Measurements from ENCODE around the gene TNFRSF19. TPM values are rescaled to one million over a fixed set of nuclear protein-coding genes. Genes with fewer than 3 reads are reported as not detected.

Gene TNFRSF19
- total RNA-seq, 1 donor from 2014 or later, result 19.0 TPM

GRCh38 chr13:23685416-23685815 lies 115.2 kb downstream of the TNFRSF19 start:
- H3K4me1 Mint-ChIP-seq (ENCODE audit: low read depth), result no peaks in the 10 kb centered on the region
- no peak overlapping the region for H3K27ac Mint-ChIP-seq
- TF ChIP-seq, protein P1, sequence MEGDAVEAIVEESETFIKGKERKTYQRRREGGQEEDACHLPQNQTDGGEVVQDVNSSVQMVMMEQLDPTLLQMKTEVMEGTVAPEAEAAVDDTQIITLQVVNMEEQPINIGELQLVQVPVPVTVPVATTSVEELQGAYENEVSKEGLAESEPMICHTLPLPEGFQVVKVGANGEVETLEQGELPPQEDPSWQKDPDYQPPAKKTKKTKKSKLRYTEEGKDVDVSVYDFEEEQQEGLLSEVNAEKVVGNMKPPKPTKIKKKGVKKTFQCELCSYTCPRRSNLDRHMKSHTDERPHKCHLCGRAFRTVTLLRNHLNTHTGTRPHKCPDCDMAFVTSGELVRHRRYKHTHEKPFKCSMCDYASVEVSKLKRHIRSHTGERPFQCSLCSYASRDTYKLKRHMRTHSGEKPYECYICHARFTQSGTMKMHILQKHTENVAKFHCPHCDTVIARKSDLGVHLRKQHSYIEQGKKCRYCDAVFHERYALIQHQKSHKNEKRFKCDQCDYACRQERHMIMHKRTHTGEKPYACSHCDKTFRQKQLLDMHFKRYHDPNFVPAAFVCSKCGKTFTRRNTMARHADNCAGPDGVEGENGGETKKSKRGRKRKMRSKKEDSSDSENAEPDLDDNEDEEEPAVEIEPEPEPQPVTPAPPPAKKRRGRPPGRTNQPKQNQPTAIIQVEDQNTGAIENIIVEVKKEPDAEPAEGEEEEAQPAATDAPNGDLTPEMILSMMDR (IDR thresholded peaks at IDR 0.05; ENCODE audit: unreplicated experiment), result no peak
- no peak overlapping the region for H3K4me3 Mint-ChIP-seq (ENCODE audit: low read depth)
- H3K36me3 Mint-ChIP-seq (ENCODE audit: insufficient read depth), result peaks cover 2% of the 10 kb centered on the region
- peaks cover 7% of the 10 kb centered on the region for H3K27me3 Mint-ChIP-seq
- peaks cover 13% of the 10 kb centered on the region for H3K9me3 Mint-ChIP-seq (ENCODE audit: low read depth)
- no peak for DNase-seq (ENCODE audit: low spot score, unreplicated experiment)

GRCh38 chr13:23686948-23687347 lies 116.7 kb downstream of the TNFRSF19 start:
- Mint-ChIP-seq H3K4me1 (ENCODE audit: low read depth) (no peaks in the 10 kb centered on the region), H3K27me3 (peaks cover 7% of the 10 kb centered on the region), H3K27ac (no peak overlapping the region), H3K4me3 (ENCODE audit: low read depth) (no peak overlapping the region), H3K9me3 (ENCODE audit: low read depth) (peaks cover 13% of the 10 kb centered on the region), H3K36me3 (ENCODE audit: insufficient read depth) (peaks cover 2% of the 10 kb centered on the region)
- TF ChIP-seq, protein P1 (IDR thresholded peaks at IDR 0.05; ENCODE audit: unreplicated experiment), result no peak
- no peak for DNase-seq (ENCODE audit: low spot score, unreplicated experiment)

DNA sequence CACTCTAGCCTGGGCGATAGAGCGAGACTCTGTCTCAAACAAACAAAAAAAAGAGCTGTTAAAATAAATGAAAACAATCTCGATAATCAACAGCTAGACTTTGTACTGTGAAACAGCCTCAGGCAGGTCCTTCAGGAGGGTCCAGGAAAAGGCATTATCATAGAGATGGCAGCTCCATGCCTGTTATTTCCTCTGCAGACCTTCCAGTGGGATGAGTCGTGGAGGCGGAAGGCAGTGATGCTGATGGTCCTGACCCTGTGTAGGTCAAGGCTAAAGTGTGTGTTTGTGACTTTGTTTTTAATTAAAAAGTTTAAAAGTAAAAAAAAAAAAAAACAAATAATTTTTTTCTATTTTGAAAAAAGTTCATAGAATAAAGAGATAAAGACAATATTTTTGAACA lies 117.4 kb downstream of the TNFRSF19 start:
- Mint-ChIP-seq H3K27ac (no peak overlapping the region), H3K36me3 (ENCODE audit: insufficient read depth) (peaks cover 2% of the 10 kb centered on the region), H3K4me3 (ENCODE audit: low read depth) (no peak overlapping the region), H3K4me1 (ENCODE audit: low read depth) (peaks cover under 1% of the 10 kb centered on the region), H3K27me3 (peaks cover 8% of the 10 kb centered on the region), H3K9me3 (ENCODE audit: low read depth) (peaks cover 13% of the 10 kb centered on the region)
- TF ChIP-seq, protein P1 (IDR thresholded peaks at IDR 0.05; ENCODE audit: unreplicated experiment), result no peak
- DNase-seq (ENCODE audit: low spot score, unreplicated experiment), result no peak

DNA sequence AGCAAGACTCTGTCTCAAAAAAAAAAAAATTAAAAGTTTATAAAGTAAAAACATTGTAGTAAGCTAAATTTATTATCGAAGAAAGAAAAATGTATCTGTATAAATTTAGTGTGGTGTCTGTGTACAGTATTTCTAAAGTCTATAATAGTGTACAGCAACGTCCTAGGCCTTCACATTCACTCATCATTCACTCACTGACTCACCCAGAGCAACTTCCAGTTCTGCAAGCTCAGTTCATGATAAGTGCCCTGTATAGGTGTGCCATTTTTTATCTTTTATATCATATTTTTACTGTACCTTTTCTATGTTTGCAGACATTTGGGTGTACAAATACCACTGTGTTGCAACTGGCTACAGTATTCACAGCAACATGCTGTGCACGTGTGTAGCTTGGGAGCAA lies 118.1 kb downstream of the TNFRSF19 start:
- DNase-seq (ENCODE audit: low spot score, unreplicated experiment), result no peak
- Mint-ChIP-seq H3K9me3 (ENCODE audit: low read depth) (peaks cover 13% of the 10 kb centered on the region), H3K27me3 (peaks cover 10% of the 10 kb centered on the region), H3K4me1 (ENCODE audit: low read depth) (peaks cover 1% of the 10 kb centered on the region), H3K4me3 (ENCODE audit: low read depth) (no peak overlapping the region), H3K36me3 (ENCODE audit: insufficient read depth) (peaks cover 2% of the 10 kb centered on the region), H3K27ac (no peak overlapping the region)
- TF ChIP-seq, protein P1 (IDR thresholded peaks at IDR 0.05; ENCODE audit: unreplicated experiment), result no peak

- peaks cover 10% of the 10 kb centered on the region for H3K27me3 Mint-ChIP-seq
- H3K36me3 Mint-ChIP-seq (ENCODE audit: insufficient read depth), result no peaks in the 10 kb centered on the region
- DNase-seq (ENCODE audit: low spot score, unreplicated experiment), result no peak
- H3K4me1 Mint-ChIP-seq (ENCODE audit: low read depth), result peaks cover 1% of the 10 kb centered on the region
- no peak overlapping the region for H3K27ac Mint-ChIP-seq
- TF ChIP-seq, protein P1 (IDR thresholded peaks at IDR 0.05; ENCODE audit: unreplicated experiment), result no peak
- peaks cover 9% of the 10 kb centered on the region for H3K9me3 Mint-ChIP-seq (ENCODE audit: low read depth)
- H3K4me3 Mint-ChIP-seq (ENCODE audit: low read depth), result no peak overlapping the region
Measured at GRCh38 chr13:23690668-23691067, 120.5 kb downstream of the TNFRSF19 start.

All from progenitor cell of endocrine pancreas (in vitro differentiated cells).